Measurements from ENCODE around the gene MBNL2. TPM values are rescaled to one million over a fixed set of nuclear protein-coding genes. Genes with fewer than 3 reads are reported as not detected.

MBNL2 gene
- 70.4 TPM for polyA plus RNA-seq (2013, experiment 1 of 2)
- 64.7 TPM for polyA plus RNA-seq (2013, experiment 2 of 2)

DNA sequence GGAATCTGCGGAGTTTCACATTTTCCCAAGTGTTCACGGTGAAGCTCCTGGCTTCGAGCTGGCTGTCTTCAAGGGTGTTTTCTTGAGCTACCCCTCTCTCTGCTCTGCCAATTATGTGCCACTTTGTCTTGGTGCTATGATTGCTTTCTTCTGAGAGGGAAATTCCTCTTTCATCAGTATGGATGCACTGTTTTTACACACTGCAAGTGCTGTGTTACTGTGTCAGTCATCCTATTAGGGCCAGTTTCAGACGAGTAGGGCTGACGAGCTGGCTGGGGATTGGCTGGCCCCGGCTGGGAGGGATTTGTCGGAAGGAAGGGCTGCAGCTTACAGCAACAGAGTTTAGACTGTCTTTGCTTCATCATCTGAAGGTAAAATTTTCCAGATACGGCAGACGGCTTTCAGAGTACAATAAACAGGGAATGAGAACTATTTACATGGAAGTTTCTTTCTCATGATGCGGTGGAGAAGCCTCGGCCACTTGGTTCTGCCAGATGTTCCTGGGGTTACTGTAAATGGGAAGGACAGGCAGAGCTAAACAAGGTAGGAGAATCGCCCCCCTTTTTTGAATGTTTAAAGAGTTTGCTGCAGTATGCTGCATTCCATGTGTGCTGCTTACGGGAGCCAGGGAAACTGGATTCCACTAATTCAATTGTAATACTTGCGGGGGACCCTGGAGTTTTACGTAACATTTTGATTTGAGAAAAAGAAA, at the start of gene MBNL2:
Gene MBNL2, plus strand, starts transcription at position 345 of the 712 bp plus-strand sequence. CDS start 53,903 bp downstream, outside the sequence.
- H3K4me3 ChIP-seq (ENCODE audit: extremely low read depth, insufficient read depth, low read length, poor library complexity, severe bottlenecking): peak within 1 kb of the TSS; percentile 67
- peaks cover 22% of the 10 kb centered on the region for H3K4me1 ChIP-seq (ENCODE audit: control insufficient read depth, insufficient read depth, low read length, poor library complexity, severe bottlenecking)
- WGBS, 2 experiments (ENCODE audit: insufficient coverage in 2 of 2): 2 to 13% methylated on average over 11 to 13 of the region's 15 CpGs
- H3K9me3 ChIP-seq (ENCODE audit: control insufficient read depth, low read length): no peaks in the 10 kb centered on the region
- H3K27ac ChIP-seq (ENCODE audit: low read depth, low read length, severe bottlenecking): peak within 1 kb of the TSS; percentile 96
- H3K36me3 ChIP-seq (ENCODE audit: control insufficient read depth, insufficient read depth, low read length): peaks cover 5% of the 10 kb centered on the region

DNA sequence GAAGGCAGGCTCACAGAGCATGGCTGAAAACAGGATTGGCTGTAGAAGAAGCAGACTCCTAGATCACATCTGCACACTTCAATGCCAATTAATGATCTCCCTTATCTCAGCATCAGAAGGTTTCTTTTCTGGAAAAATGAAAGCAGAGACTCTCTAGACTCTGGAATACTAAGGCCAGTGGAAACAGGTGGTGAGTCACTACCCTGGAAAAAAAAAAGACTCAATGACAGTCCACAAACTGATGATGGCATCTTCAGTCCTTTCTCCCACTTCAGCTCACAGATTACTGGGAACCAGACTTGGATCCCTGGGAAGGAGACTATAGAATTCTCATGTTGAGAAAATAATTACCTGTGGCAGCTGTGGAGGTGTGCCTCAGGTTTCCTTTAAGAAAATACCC, 47.5 kb upstream of the MBNL2 start:
- H3K4me3 ChIP-seq (ENCODE audit: extremely low read depth, insufficient read depth, low read length, poor library complexity, severe bottlenecking): no peak overlapping the region
- no peaks in the 10 kb centered on the region for H3K36me3 ChIP-seq (ENCODE audit: control insufficient read depth, insufficient read depth, low read length)
- H3K9me3 ChIP-seq (ENCODE audit: control insufficient read depth, low read length): no peaks in the 10 kb centered on the region
- no peaks in the 10 kb centered on the region for H3K4me1 ChIP-seq (ENCODE audit: control insufficient read depth, insufficient read depth, low read length, poor library complexity, severe bottlenecking)
- H3K27ac ChIP-seq (ENCODE audit: low read depth, low read length, severe bottlenecking): no peak overlapping the region

GRCh38 chr13:97175041-97175440, 47.1 kb upstream of the MBNL2 start:
- no peak overlapping the region for H3K27ac ChIP-seq (ENCODE audit: low read depth, low read length, severe bottlenecking)
- 75 to 91% methylated on average over 2 of the region's 4 CpGs for WGBS, 2 experiments (ENCODE audit: insufficient coverage in 2 of 2)
- no peaks in the 10 kb centered on the region for H3K9me3 ChIP-seq (ENCODE audit: control insufficient read depth, low read length)
- no peaks in the 10 kb centered on the region for H3K36me3 ChIP-seq (ENCODE audit: control insufficient read depth, insufficient read depth, low read length)
- H3K4me3 ChIP-seq (ENCODE audit: extremely low read depth, insufficient read depth, low read length, poor library complexity, severe bottlenecking): no peak overlapping the region
- H3K4me1 ChIP-seq (ENCODE audit: control insufficient read depth, insufficient read depth, low read length, poor library complexity, severe bottlenecking): no peaks in the 10 kb centered on the region

GRCh38 chr13:97179501-97179900, 42.6 kb upstream of the MBNL2 start:
- Histone ChIP-seq H3K4me1 (ENCODE audit: control insufficient read depth, insufficient read depth, low read length, poor library complexity, severe bottlenecking) (no peaks in the 10 kb centered on the region), H3K4me3 (ENCODE audit: extremely low read depth, insufficient read depth, low read length, poor library complexity, severe bottlenecking) (no peak overlapping the region), H3K9me3 (ENCODE audit: control insufficient read depth, low read length) (no peaks in the 10 kb centered on the region), H3K27ac (ENCODE audit: low read depth, low read length, severe bottlenecking) (no peak overlapping the region), H3K36me3 (ENCODE audit: control insufficient read depth, insufficient read depth, low read length) (no peaks in the 10 kb centered on the region)
- WGBS, 2 experiments (ENCODE audit: insufficient coverage in 2 of 2): 67 to 100% methylated on average over 1 of the region's 2 CpGs

DNA sequence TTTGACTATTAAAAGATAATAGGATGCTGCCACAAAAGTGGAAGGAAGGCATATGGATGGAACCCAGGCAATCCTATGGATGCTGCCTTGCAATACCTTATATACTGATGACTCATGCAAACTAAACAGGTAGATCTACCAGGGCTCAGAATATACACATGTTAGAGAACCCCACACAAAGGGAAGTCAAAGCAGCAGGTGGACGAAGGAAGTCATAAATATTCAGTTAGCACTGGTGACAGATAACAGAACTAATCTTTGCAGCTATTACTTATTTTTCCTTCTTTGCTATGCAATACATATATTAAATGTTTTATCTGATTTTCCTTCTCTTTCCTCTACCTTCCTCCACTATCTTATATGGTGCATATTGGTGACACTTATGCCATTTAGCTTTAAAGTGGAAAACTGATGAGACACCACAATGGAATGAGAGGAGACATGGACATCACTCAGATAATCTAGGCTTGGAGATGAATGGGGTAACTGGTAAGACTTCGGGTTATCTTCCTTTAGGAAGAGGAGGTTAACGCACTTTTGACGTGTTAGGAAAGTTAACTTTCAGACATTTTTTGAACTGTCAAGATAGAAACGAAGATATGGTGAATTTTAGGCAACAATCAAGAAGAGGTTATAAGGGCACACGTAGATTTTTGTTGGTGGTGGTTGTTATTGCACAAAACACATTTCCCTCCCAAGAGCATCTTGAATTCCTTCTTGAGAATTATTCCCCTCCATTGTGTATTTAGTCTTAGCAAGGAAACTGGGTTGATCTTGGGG, 39.8 kb upstream of the MBNL2 start:
- Histone ChIP-seq H3K9me3 (ENCODE audit: control insufficient read depth, low read length) (no peaks in the 10 kb centered on the region), H3K27ac (ENCODE audit: low read depth, low read length, severe bottlenecking) (no peak overlapping the region), H3K36me3 (ENCODE audit: control insufficient read depth, insufficient read depth, low read length) (no peaks in the 10 kb centered on the region), H3K4me3 (ENCODE audit: extremely low read depth, insufficient read depth, low read length, poor library complexity, severe bottlenecking) (no peak overlapping the region), H3K4me1 (ENCODE audit: control insufficient read depth, insufficient read depth, low read length, poor library complexity, severe bottlenecking) (no peaks in the 10 kb centered on the region)
- 88 to 95% methylated on average over 4 of the region's 6 CpGs for WGBS, 2 experiments (ENCODE audit: insufficient coverage in 2 of 2)

- no peaks in the 10 kb centered on the region for H3K4me1 ChIP-seq (ENCODE audit: control insufficient read depth, insufficient read depth, low read length, poor library complexity, severe bottlenecking)
- no peaks in the 10 kb centered on the region for H3K36me3 ChIP-seq (ENCODE audit: control insufficient read depth, insufficient read depth, low read length)
- no peak overlapping the region for H3K27ac ChIP-seq (ENCODE audit: low read depth, low read length, severe bottlenecking)
- H3K4me3 ChIP-seq (ENCODE audit: extremely low read depth, insufficient read depth, low read length, poor library complexity, severe bottlenecking): no peak overlapping the region
- 86 to 88% methylated on average over 1 to 3 of the region's 3 CpGs for WGBS, 2 experiments (ENCODE audit: insufficient coverage in 2 of 2)
- no peaks in the 10 kb centered on the region for H3K9me3 ChIP-seq (ENCODE audit: control insufficient read depth, low read length)
These were observed 36.8 kb upstream of the MBNL2 start for GRCh38 chr13:97185291-97185690.

DNA sequence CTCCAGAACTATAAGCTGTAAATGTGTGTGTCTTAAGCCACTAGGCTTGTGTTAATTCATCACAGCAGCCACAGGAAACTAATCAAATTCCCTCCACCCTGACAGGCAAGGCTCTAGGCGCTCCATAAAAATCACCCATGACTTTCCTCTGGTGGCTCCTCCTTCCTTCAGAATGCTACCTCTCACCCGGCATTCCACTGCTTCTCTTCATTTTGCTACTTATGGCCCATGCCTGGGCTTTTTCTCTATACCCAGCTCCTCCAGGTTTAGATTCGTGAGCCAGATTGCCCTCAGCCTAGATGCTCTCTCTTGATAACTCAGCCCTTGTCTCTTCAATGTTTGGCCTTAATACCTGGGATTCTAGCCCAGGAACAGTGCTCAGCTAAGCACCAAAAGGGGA, 36.4 kb upstream of the MBNL2 start:
- H3K36me3 ChIP-seq (ENCODE audit: control insufficient read depth, insufficient read depth, low read length): no peaks in the 10 kb centered on the region
- WGBS, 2 experiments (ENCODE audit: insufficient coverage in 2 of 2): 92 to 94% methylated on average over 3 of the region's 3 CpGs
- H3K4me1 ChIP-seq (ENCODE audit: control insufficient read depth, insufficient read depth, low read length, poor library complexity, severe bottlenecking): no peaks in the 10 kb centered on the region
- no peak overlapping the region for H3K27ac ChIP-seq (ENCODE audit: low read depth, low read length, severe bottlenecking)
- no peak overlapping the region for H3K4me3 ChIP-seq (ENCODE audit: extremely low read depth, insufficient read depth, low read length, poor library complexity, severe bottlenecking)
- no peaks in the 10 kb centered on the region for H3K9me3 ChIP-seq (ENCODE audit: control insufficient read depth, low read length)

GRCh38 chr13:97188207-97188606, 33.9 kb upstream of the MBNL2 start:
- Histone ChIP-seq H3K9me3 (ENCODE audit: control insufficient read depth, low read length) (no peaks in the 10 kb centered on the region), H3K36me3 (ENCODE audit: control insufficient read depth, insufficient read depth, low read length) (no peaks in the 10 kb centered on the region), H3K4me1 (ENCODE audit: control insufficient read depth, insufficient read depth, low read length, poor library complexity, severe bottlenecking) (no peaks in the 10 kb centered on the region), H3K27ac (ENCODE audit: low read depth, low read length, severe bottlenecking) (no peak overlapping the region), H3K4me3 (ENCODE audit: extremely low read depth, insufficient read depth, low read length, poor library complexity, severe bottlenecking) (no peak overlapping the region)
- WGBS, 2 experiments (ENCODE audit: insufficient coverage in 2 of 2): 88 to 92% methylated on average over 8 of the region's 8 CpGs

DNA sequence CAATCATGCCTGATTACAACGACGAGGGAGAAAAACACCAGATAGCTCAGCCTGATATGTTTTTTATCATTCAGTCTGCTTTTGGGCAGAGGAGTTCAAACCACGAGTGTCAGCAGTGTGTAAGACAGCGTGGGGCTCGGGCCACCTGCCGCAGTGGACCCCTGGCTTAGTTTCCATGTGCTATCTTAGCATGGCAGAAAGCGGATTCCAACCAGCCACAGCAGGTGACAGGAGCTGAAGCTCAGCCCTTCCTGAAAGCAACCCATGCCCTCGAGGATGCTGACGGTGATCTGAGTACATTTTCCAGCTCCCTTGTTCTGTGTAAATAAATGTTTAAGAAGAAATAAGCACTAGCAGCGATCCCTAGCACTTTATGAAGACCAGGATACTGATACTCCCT, 32.2 kb upstream of the MBNL2 start:
- Histone ChIP-seq H3K36me3 (ENCODE audit: control insufficient read depth, insufficient read depth, low read length) (no peaks in the 10 kb centered on the region), H3K9me3 (ENCODE audit: control insufficient read depth, low read length) (no peaks in the 10 kb centered on the region), H3K4me3 (ENCODE audit: extremely low read depth, insufficient read depth, low read length, poor library complexity, severe bottlenecking) (no peak overlapping the region), H3K27ac (ENCODE audit: low read depth, low read length, severe bottlenecking) (no peak overlapping the region), H3K4me1 (ENCODE audit: control insufficient read depth, insufficient read depth, low read length, poor library complexity, severe bottlenecking) (peaks cover 13% of the 10 kb centered on the region)
- 90 to 91% methylated on average over 7 of the region's 10 CpGs for WGBS, 2 experiments (ENCODE audit: insufficient coverage in 2 of 2)

DNA sequence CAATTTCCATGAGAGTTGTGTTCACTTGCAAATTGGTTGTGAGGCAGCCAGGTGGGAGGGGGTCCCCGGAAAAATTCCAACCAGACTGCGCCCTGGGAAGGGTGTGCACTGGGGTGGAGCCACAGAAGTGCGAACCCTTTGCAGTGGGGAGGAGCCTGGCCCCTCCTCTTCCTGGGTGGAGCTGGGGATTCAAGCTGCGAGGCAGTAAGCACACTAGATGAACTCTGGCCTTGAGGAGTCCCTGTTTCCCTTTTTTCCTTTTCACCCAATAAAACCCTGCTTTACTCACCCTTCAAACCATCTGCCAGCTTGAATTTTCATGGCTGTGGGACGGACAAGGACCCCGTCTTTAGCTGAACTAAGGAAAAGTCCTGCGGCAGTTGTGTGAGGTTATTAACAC, 31.0 kb upstream of the MBNL2 start:
- H3K9me3 ChIP-seq (ENCODE audit: control insufficient read depth, low read length): no peaks in the 10 kb centered on the region
- H3K4me1 ChIP-seq (ENCODE audit: control insufficient read depth, insufficient read depth, low read length, poor library complexity, severe bottlenecking): peaks cover 16% of the 10 kb centered on the region
- no peak overlapping the region for H3K27ac ChIP-seq (ENCODE audit: low read depth, low read length, severe bottlenecking)
- H3K4me3 ChIP-seq (ENCODE audit: extremely low read depth, insufficient read depth, low read length, poor library complexity, severe bottlenecking): no peak overlapping the region
- H3K36me3 ChIP-seq (ENCODE audit: control insufficient read depth, insufficient read depth, low read length): no peaks in the 10 kb centered on the region
- WGBS, 2 experiments (ENCODE audit: insufficient coverage in 2 of 2): 86 to 95% methylated on average over 6 of the region's 7 CpGs

GRCh38 chr13:97191615-97192014, 30.5 kb upstream of the MBNL2 start:
- H3K36me3 ChIP-seq (ENCODE audit: control insufficient read depth, insufficient read depth, low read length): no peaks in the 10 kb centered on the region
- H3K4me1 ChIP-seq (ENCODE audit: control insufficient read depth, insufficient read depth, low read length, poor library complexity, severe bottlenecking): peaks cover 16% of the 10 kb centered on the region
- no peak overlapping the region for H3K27ac ChIP-seq (ENCODE audit: low read depth, low read length, severe bottlenecking)
- no peaks in the 10 kb centered on the region for H3K9me3 ChIP-seq (ENCODE audit: control insufficient read depth, low read length)
- H3K4me3 ChIP-seq (ENCODE audit: extremely low read depth, insufficient read depth, low read length, poor library complexity, severe bottlenecking): no peak overlapping the region
- WGBS, 2 experiments (ENCODE audit: insufficient coverage in 2 of 2): 83 to 100% methylated on average over 1 of the region's 2 CpGs
